ENCODE data around the gene CPNE6. TPM values are rescaled to one million over a fixed set of nuclear protein-coding genes. Genes with fewer than 3 reads are reported as not detected.
"Not testable (repeated sequence)": the region's sequence is repeated elsewhere in the genome, so short reads cannot be mapped to it uniquely, and the experiment has no call there.

Gene CPNE6
- total RNA-seq, 6 donors from 2014 or later: not detected

DNA sequence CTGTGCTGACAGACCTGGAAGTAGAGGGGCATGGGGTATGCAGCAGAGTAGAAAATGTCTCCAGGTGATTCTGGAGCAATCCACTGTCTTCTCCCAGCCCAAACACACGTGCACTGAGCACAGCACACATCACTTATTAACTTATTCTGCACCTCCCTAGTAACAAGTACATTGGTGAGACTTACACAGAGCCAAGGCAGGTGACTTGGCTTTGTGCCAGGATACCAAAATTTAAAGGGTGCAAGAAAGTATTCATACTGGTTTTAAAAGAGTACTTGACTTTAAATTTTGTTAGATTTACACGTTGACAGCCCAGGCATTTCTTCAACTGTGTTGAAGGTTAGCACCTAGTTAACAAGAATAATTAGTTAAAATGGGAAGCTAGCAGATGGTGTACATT is 30.7 kb upstream of the CPNE6 start:
- Histone ChIP-seq H3K27ac (no peak overlapping the region), H3K9me3 (no peaks in the 10 kb centered on the region), H3K36me3 (no peaks in the 10 kb centered on the region), H3K4me1 (peaks cover 3 to 11% (median 8%) of the 10 kb centered on the region in 4 donors), H3K4me3 (no peak overlapping the region), H3K27me3 (no peaks in the 10 kb centered on the region)
- no peak for ATAC-seq (ENCODE audit: low FRiP score in 2 of 2)
- DNase-seq: no peak
- TF ChIP-seq, protein P1, sequence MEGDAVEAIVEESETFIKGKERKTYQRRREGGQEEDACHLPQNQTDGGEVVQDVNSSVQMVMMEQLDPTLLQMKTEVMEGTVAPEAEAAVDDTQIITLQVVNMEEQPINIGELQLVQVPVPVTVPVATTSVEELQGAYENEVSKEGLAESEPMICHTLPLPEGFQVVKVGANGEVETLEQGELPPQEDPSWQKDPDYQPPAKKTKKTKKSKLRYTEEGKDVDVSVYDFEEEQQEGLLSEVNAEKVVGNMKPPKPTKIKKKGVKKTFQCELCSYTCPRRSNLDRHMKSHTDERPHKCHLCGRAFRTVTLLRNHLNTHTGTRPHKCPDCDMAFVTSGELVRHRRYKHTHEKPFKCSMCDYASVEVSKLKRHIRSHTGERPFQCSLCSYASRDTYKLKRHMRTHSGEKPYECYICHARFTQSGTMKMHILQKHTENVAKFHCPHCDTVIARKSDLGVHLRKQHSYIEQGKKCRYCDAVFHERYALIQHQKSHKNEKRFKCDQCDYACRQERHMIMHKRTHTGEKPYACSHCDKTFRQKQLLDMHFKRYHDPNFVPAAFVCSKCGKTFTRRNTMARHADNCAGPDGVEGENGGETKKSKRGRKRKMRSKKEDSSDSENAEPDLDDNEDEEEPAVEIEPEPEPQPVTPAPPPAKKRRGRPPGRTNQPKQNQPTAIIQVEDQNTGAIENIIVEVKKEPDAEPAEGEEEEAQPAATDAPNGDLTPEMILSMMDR (IDR thresholded peaks at IDR 0.05): no peak
- no peak for TF ChIP-seq EP300 (IDR thresholded peaks at IDR 0.05)
- no peak for TF ChIP-seq POLR2A (IDR thresholded peaks at IDR 0.05)
- no peak for TF ChIP-seq POLR2AphosphoS5 (IDR thresholded peaks at IDR 0.05)
- WGBS, 2 donors: 38 to 63% methylated on average over 2 of the region's 2 CpGs

DNA sequence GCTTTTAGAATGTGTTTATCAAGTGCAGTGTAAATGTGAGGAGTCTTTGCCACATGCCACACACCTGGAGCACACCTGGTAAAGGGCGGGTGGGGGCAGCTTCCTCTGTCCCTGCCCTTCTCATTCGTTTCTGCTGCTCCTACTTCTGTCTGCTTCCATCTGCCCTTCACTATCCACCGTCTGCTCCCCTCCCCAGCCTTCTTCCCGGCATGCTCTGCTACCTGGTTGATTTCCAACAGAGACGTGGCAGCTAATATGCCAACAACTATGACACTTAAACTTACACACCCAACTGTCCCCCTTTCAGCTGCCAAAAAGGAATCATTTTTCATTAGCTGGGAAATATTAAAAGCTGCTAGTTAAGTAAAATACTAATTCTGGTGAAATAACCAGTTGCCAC is 28.6 kb upstream of the CPNE6 start:
- Histone ChIP-seq H3K27ac (no peak overlapping the region), H3K27me3 (no peaks in the 10 kb centered on the region), H3K36me3 (no peaks in the 10 kb centered on the region), H3K9me3 (no peaks in the 10 kb centered on the region), H3K4me1 (peaks cover 0 to under 1% (median 0%) of the 10 kb centered on the region in 4 donors), H3K4me3 (no peak overlapping the region)
- ATAC-seq (ENCODE audit: low FRiP score in 2 of 2) (no peak), DNase-seq (no peak)
- 45 to 49% methylated on average over 5 of the region's 5 CpGs for WGBS, 2 donors
- TF ChIP-seq EP300 (IDR thresholded peaks at IDR 0.05) (no peak), POLR2A (IDR thresholded peaks at IDR 0.05) (no peak), POLR2AphosphoS5 (IDR thresholded peaks at IDR 0.05) (no peak)
- TF ChIP-seq, protein P1 (IDR thresholded peaks at IDR 0.05): no peak

DNA sequence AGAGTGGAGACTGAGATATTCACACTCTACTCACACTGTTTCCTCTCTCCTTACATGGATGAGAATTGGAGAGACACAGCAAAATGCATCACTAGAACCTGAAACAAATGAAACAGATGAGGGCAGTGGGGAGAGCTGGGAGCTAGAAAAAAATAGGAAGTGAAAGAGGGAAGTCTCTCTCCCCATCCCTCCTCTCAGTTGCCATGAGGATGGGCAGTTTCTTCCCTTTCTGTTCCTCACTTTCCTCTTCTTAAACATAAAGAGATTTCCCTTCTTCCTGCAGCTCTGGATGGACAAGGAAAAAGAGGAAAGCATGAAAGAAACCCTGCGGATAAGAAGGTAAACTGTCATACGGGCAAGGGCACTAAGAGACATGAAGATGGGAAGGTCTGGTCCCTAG is 22.4 kb upstream of the CPNE6 start:
- 48 to 78% methylated on average over 2 of the region's 2 CpGs for WGBS, 2 donors
- H3K27me3 ChIP-seq; H3K4me3 ChIP-seq; H3K36me3 ChIP-seq; H3K9me3 ChIP-seq; H3K27ac ChIP-seq; DNase-seq; ATAC-seq (ENCODE audit: low FRiP score in 2 of 2): not testable (repeated sequence)
- peaks cover 14 to 20% (median 17%) of the 10 kb centered on the region in 4 donors for H3K4me1 ChIP-seq

DNA sequence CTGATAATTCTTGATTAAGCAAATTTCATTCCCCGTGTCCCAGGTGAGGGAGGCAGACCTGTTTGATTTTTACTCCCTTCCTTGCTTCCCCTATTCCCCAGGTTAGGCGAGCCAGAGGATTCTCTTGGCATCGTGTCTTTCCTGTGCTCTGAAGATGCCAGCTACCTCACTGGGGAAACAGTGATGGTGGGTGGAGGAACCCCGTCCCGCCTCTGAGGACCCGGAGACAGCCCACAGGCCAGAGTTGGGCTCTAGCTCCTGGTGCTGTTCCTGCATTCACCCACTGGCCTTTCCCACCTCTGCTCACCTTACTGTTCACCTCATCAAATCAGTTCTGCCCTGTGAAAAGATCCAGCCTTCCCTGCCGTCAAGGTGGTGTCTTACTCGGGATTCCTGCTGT is 20.6 kb upstream of the CPNE6 start:
- H3K27ac ChIP-seq; H3K27me3 ChIP-seq; ATAC-seq (ENCODE audit: low FRiP score in 2 of 2); H3K4me3 ChIP-seq; H3K9me3 ChIP-seq; H3K36me3 ChIP-seq: not testable (repeated sequence)
- DNase-seq: peak in 1 of 2 donors; percentile 10
- peaks cover 14 to 20% (median 17%) of the 10 kb centered on the region in 4 donors for H3K4me1 ChIP-seq
- 78 to 88% methylated on average over 8 of the region's 8 CpGs for WGBS, 2 donors

DNA sequence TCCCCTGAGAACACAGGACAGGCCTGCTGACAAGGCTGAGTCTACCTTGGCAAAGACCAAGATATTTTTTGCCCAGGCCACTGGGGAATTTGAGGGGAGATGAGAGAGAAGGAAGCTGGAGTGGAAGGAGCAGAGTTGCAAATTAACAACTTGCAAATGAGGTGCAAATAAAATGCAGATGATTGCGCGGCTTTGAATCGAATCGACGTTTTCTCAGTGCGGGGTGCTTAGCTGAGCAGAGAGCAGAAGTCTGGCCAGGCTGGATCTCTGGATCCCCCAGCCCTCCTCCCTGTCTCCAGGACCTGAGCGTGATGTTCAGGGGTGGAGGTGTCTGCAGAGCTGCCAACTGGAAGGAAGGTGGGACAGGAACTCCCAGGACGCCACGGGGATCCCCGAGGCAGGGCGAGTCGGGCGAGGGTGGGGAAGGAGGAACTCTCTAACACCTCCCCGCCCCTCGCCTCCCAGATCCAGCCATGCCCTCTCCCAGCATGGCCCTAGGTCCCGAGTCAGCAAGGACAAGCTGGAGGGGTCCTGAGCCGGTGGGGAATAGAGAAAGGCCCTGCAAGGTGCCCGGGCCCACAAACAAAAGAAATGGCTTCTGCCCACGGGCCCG is 20.1 kb upstream of the CPNE6 start:
- 35 to 40% methylated on average over 12 to 18 of the region's 20 CpGs for WGBS, 2 donors
- H3K9me3 ChIP-seq: no peaks in the 10 kb centered on the region
- TF ChIP-seq, protein P1 (IDR thresholded peaks at IDR 0.05): no peak
- TF ChIP-seq POLR2A (IDR thresholded peaks at IDR 0.05) (no peak), EP300 (IDR thresholded peaks at IDR 0.05) (no peak), POLR2AphosphoS5 (IDR thresholded peaks at IDR 0.05) (no peak)
- H3K27ac ChIP-seq: peak overlapping the region in 2 of 4 donors; percentile 72 to 77
- H3K4me1 ChIP-seq: peaks cover 14 to 20% (median 17%) of the 10 kb centered on the region in 4 donors
- peak overlapping the region; percentile 62 to 93 (median 71) for H3K4me3 ChIP-seq
- H3K36me3 ChIP-seq: no peaks in the 10 kb centered on the region
- peaks cover 0 to 1% (median 0%) of the 10 kb centered on the region in 4 donors for H3K27me3 ChIP-seq
- ATAC-seq (ENCODE audit: low FRiP score in 2 of 2) (peak in 1 of 2 donors; percentile 25), DNase-seq (peak in 1 of 2 donors; percentile 42)

Data from upper lobe of left lung (tissue), 6 donors.